Fibroblast of mammary gland (primary cell): ENCODE results near the gene SDHA.
"Not testable (repeated sequence)": the region's sequence is repeated elsewhere in the genome, so short reads cannot be mapped to it uniquely, and the experiment has no call there.

Experiments used
- DNase-seq: peaks from one replicate; pipeline ENCODE4 v3.0.0-alpha.2; 2010; ENCODE audit warnings: low read depth
- H3K4me3 ChIP-seq: 2 replicates; pipeline ENCODE4 v1.5.1; 2011; ENCODE audit warnings: low read depth, mild to moderate bottlenecking, low read length, moderate library complexity; ENCODE audit not compliant: control insufficient read depth
- CTCF ChIP-seq: conservative IDR thresholded peaks from 2 replicates; pipeline ENCODE4 v1.5.1; 2011; ENCODE audit warnings: low read depth, low read length, inconsistent platforms; ENCODE audit not compliant: control insufficient read depth, insufficient read depth

SDHA gene

DNA sequence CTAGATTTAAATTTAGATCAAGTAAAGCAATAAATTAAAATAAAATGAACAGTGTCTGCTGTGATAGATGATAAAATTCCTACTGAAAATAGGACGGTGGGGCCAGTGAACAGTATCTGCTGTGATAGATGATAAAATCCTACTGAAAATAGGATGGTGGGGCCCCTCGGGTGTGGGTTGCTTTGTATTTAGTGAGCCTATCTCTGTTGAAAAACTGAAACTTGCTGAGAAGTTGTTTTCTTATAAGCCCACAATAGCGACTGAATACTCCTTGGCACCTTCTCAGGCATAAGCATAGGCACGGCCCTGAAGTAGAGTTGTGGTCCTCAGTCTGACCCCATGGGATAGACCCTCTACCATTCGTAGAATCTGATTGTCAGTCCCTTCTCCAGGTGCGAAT is 5.7 kb downstream of the SDHA start:
- no peak for TF ChIP-seq CTCF
- no peak overlapping the region for H3K4me3 ChIP-seq
- DNase-seq, result no peak

DNA sequence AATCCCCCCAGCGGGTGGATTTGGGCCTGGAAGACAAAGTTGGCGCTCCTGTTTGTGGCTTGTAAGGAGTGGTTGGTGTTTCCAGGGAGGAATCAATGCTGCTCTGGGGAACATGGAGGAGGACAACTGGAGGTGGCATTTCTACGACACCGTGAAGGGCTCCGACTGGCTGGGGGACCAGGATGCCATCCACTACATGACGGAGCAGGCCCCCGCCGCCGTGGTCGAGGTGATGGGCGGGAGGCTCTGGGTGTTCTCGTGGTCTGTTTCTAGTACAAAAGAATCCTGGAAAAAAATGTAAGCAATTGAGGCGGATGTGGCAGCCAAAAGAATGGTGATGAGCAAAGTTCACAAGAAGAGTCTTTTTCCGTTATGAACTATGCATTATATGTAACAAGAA is 7.2 kb downstream of the SDHA start:
- no peak for DNase-seq

DNA sequence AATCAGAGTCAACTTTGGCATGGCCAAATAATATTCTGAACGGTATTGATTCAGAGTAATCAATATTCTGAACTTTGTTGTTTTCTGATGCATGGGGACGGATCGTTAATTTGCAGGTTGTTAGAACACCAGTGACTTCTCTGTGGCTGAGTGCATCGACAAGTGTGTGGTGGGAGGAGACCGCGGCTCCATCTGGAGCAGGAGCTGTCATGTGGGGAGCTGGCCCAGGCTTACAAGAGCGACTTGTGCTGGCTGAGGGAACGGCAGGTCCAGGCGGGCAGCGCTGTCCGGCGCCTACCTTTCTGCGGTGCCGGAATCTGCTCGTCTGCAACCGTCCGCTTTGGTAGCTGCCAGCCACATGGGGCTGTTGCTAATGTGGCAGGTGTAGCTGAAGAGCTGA is 9.3 kb downstream of the SDHA start:
- H3K4me3 ChIP-seq, result not testable (repeated sequence)

More for the DNA sequence above, 7.2 kb downstream of the SDHA start:
- TF ChIP-seq CTCF, result no peak
- no peak overlapping the region for H3K4me3 ChIP-seq

GRCh38 chr5:228886-229285 is 10.8 kb downstream of the SDHA start:
- no peak overlapping the region for H3K4me3 ChIP-seq

More for the DNA sequence above, 9.3 kb downstream of the SDHA start:
- DNase-seq, result not testable (repeated sequence)

GRCh38 chr5:230711-231110 is 12.6 kb downstream of the SDHA start:
- DNase-seq, result no peak
- no peak for TF ChIP-seq CTCF
- no peak overlapping the region for H3K4me3 ChIP-seq

More at GRCh38 chr5:228886-229285, 10.8 kb downstream of the SDHA start:
- no peak for TF ChIP-seq CTCF
- DNase-seq, result no peak

DNA sequence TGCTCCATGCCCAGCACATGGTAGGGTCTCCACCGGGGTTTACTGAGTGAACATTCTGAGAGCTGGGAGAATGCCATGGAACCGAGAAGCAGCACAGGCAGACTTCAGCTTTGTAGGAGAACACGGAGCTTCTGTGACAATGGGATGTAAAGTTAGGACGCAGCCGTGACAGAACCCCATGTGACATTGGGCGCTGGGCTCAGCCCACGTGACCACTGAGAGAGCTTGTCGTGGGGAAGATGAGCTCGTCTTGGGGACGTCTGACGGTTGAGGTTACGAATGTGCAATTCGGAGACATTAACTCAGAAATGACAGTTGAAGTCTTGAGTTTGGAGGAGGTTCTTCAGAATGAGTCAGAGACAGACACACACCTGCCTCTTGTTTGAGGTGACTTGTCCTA is 13.5 kb downstream of the SDHA start:
- H3K4me3 ChIP-seq, result no peak overlapping the region
- DNase-seq, result no peak
- no peak for TF ChIP-seq CTCF

DNA sequence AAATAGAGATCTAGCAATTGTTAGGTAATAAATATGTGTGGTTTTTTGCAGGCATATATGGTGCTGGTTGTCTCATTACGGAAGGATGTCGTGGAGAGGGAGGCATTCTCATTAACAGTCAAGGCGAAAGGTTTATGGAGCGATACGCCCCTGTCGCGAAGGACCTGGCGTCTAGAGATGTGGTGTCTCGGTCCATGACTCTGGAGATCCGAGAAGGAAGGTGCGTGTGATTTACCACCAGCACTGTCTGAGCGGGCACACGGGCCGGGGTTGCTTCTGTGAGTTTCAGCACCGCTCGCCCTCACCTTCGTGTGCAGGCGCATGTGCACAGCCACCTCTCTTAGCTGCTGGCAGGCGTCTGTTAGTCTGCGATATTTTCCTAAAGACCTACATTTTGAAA is 15.3 kb downstream of the SDHA start:
- not testable (repeated sequence) for H3K4me3 ChIP-seq, DNase-seq

GRCh38 chr5:234450-234849 is 16.3 kb downstream of the SDHA start:
- H3K4me3 ChIP-seq, result no peak overlapping the region
- no peak for TF ChIP-seq CTCF
- DNase-seq, result no peak

- not testable (repeated sequence) for H3K4me3 ChIP-seq, DNase-seq
Measured at GRCh38 chr5:235527-235926, 17.4 kb downstream of the SDHA start.

DNA sequence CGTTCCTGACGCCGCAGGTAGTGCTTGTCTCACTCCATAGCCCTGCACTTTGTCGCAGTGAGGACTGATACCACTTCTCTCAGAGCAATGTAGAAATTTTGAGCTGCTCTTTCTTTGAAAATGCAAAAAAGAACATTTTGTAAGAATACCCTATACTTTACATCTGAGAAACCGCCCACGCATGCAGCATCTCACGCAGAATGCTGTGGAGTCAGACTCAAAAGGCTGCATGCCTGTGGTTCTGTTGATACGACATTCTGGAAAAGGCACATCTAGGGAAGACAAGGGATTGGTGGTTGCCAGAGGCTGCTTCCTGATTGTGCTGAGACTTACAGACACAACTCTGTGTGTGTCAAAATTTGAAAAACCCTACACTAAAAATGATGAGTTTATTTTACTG is 19.8 kb downstream of the SDHA start:
- not testable (repeated sequence) for DNase-seq, H3K4me3 ChIP-seq

GRCh38 chr5:240550-240949 is 22.4 kb downstream of the SDHA start:
- not testable (repeated sequence) for DNase-seq, H3K4me3 ChIP-seq
